ENCODE results near the gene EIF2AK3.
"Not testable (repeated sequence)": the region's sequence is repeated elsewhere in the genome, so short reads cannot be mapped to it uniquely, and the experiment has no call there.

Gene EIF2AK3

DNA sequence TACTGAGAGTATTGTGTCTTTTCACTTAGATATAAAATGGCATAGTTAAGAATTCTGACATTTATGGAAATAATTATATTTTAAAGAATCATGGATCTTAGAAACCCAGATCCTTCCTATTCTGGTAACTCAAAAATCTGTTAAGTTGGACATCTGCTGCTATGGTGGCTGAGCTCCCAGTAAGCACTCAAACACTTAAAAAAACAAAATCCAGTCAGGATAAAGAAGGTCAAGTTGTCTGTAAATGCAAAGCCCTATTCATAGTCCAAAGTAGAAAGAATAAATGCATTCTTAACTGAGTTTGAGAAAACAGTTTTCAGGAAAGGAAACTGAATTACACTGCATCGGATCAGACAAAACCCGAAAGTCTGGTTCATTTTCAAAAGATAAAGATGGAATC lies 35.6 kb downstream of the EIF2AK3 start:
- no peak for DNase-seq

DNA sequence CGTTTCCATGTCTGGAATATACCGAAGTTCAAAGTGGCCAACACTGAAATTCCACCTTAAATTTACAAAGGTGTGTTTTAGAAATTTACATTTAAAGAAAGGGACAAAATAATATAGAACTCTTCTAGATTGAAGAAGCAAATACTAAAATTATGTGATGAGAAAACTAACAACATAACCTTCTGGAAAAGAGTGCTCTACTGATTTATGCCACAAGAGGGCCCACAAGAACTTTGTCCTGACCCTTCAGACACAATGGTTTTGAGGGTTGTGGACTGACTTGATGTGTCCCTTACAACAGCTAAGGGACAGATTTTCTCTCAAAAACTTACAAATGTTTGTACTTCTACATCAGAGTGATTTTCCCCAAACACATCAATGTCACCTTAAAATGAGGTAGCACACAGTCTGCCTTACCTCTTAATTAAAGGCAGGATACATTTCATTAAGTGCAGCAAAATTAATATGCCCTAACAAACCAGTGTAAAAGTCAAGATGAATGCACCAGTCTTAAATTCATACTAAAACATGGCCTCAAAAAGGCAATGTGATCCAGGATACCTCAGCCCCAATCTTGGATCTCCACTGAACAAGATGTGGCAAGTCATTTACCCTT lies 36.2 kb downstream of the EIF2AK3 start:
- peak in 4 of 6 experiments; percentile 8 to 48 (median 26) for DNase-seq

DNA sequence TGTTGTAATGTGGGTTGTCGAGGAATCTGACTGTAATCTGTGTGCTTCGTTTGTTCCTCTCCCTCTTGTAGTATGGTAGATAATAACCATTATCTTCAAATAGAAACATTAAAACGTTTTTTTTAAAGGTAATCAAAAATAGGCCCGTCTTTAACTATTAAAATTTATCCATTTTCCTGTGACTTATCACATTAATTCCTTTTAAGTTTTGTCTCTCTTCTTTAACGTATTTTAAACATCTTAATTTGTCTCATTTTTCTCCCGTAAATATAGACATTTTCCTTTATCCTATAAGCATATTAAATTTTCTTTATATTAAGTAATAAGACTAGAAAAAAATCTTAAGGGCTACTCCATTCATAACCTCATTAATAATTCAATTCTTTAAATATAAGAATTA lies 41.3 kb downstream of the EIF2AK3 start:
- DNase-seq: no peak

DNA sequence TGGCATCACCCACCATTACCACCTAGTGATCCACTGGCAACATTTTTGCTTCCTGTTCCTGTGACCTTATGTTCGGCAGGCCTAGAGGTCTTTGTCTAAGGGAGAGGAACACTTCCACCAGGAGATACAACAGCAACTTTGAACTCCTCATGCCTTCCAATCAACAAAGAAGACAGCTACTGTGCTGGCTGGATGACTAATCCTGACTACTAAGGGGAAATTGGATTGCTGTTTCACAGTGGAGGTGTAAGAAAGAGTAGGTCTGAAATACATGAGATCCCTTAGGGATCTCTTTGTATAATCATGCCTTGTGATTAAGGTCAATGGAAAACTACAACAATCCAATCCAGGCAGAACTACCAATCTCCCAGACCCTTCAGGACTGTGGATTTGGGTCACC lies 45.2 kb downstream of the EIF2AK3 start:
- DNase-seq: no peak

DNA sequence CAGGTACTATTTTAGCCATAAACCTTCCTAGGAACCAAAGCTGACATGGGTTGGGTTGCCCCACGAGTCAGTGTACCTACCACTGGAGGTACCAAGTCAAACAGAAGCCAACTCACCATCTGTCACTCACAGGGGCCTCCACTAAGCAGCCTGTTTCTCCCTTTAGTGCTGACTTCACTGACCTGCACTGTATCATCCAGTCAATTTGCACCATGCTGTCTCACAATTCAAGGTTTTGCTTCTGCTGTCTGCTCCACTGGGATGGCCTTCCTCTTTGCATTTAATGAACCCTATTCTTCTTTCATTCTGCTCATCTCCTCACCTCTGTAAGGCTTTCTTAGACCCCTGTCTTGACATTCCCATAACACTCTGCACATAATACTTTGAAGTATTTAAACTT lies 47.2 kb downstream of the EIF2AK3 start:
- no peak for DNase-seq

DNA sequence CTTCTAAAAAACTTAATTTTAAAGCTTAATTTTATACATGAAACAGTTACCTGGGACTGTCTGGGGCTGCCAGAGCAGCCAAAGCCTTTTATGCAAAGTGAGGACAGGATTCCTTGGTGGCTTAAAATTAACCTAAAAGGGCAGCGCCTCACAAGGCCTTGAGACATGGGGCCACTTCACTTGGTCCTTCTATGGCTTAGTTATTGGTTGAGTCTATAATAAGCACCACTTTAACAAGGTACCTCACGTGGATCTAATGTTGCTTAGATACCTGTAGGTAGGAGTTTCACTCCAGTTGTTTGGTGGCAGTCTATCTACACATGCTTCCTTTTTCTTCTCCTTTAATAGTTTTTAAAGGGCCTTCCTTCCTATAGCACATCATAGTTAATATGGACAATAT lies 51.6 kb downstream of the EIF2AK3 start:
- DNase-seq: no peak

DNA sequence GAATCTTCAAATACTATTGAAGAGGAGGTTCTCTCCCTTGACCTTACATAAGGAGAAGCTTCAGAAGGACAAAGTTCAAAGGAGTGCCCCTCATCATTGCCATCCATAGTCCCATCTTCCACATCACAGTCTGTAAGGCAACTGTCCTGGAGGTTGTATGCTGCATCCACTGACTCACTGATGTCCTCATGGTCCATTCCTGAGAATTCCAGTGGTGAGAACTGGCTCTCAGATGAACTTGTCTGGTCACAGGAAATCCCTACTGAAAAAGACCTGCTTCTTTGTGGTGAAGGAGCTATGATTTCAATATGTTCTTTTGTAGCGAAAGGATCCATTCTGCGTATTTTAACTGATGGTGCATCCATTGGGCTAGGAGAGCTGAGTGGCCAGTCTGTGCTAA lies 52.2 kb downstream of the EIF2AK3 start:
- no peak for DNase-seq

DNA sequence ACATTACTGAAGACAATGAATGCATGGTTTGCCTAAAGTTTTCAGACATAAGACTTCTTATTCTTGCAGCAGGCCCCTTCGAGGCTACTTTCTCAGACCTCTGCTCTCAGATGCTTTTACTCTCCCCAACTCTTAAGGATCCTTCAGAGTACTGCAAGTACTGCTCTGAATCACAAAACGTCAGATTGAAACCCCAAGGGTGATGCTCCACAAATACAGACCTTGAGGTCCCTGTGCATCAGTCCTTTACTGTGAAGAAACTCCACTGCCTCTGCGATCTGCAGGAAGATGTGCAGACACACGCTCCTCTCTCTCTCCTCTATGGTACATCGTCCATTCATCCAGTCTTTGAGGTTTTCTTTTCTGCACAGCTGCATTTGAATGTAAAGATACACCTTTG lies 52.8 kb downstream of the EIF2AK3 start:
- DNase-seq: no peak

DNA sequence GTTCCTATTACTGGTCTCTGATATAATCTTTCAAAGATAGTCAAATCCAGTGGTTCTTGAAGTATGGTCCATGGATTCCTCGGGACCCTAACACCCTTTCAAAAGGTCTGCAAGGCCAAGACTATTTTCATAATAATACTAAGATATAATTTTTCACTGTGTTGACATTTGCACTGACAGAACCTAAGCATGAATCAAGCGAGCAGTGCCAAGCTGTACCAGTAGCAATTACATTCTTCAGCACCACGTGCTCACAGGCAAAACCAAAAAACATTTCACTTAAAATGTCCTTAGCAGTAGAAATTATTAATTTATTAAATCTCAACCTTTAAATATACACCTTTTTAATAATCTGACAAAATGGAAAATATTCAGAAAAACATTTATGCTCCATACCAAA lies 59.1 kb downstream of the EIF2AK3 start:
- no peak for DNase-seq

DNA sequence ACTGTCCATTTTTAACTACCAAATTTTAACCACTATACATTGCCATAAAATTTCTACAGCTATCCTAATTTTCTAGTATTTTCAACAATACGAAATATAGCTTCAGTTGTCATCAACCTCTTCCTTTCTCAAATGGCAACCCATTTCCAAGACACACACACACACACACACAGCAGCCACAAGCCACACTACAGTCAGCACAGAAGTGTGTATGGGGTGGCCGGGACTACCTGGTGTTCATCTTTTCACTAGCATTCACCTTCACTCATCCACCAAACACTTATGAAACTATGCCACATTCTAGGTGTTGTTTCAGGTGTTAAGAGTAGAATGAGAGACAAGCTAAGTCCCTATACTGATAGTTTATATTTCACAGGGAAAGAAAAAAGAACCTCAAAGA lies 62.9 kb downstream of the EIF2AK3 start:
- no peak for DNase-seq

DNA sequence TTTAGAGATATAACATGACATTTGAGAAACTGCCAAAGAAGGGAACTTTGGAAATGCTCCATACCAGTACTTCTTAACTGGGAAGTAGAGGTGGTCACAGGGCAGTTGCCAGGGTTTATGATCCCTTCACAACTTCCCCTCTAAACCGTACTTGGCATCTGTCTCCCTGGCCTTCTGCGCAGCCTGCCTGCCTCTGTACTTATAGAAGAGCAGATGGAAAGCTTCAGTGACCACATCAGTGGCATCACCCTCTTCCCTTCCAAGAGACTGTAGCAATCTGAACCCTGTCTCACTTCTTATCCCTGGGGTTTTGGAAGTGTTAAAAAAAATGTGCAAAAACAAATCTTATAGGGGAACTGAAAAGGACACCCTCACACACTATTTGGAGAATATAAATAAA lies 64.1 kb downstream of the EIF2AK3 start:
- DNase-seq: no peak

DNA sequence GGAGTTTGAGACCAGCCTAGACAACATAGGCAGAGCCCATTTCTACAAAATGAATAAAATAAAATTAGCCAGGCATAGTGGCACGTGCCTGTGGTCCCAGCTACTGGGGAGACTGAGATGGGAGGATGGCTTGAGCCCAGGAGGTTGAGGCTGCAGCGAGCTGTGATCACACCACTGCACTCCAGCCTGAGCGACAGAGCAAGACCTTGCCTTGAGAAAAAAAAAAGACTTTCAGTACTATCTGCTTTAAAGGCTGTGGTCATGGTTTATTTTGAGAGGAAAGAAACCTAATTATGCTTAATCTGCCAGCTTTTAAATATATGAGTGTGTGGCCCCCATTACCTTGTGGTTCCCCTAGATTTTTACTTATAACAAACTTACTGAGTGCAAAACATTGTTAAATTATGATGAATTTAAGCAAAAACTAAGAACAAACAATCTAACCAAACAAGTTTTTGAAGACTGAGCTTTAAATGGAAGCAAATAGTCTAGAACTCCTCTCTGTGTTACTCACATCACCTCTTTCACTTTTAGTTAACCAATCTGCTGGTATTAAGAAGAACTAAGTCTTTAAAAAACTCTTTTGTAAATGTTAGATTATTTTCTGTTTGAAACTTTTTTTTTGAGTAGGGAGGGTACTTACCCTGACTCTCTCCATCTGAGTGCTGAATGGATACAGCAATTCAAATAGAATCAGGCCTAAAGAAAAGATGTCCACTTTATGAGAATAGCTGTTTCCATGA lies 65.4 kb downstream of the EIF2AK3 start:
- no peak for DNase-seq

DNA sequence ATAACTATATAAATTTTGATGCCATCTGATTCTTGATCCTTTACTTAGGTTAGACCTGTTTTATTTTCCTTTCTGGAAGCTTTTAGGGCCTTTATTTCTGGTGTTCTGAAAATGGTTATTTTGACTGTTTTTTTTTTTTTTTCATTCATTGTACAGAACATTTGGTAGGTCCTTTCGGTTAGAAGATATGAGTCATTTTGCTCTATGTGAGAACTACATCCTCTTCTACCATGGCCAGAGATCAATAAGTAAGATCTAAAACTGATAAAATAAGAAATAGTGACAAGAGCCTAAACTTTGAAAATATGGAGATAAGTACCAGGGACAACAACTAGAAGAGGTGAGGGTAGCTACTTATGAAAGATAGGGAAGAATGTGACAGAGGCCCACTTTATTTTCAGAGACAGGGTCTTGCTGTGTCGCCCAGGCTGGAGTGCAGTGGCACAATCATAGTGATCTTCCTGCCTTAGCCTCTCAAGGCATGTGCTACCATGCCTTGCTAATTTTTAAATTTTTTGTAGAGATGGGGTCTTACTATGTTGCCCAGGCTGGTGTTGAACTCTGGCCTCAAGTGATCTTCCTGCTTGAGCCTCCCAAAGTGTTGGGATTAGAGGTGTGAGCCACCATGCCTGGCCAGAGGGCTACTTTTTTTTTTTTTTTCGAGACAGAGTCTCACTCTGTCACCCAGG lies 66.5 kb downstream of the EIF2AK3 start:
- no peak for DNase-seq

DNA sequence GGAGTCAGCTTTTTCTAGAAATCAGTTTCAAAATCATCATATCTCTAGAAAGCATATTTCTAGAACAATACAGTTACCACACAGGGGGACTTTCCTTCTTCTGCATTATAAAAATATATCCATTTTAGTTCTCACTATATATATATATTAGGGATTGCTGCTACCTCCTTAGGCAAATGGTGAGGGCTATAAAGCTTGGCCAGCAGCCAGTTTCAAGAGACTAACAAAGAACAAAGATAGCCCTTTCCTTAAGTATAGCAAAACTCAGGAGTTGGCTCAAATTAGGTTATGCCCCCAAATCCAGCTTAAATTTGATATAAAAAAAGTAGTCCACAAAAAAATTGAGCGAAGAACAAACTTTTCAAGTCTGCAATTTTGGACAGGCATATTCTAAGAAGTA lies 70.0 kb downstream of the EIF2AK3 start:
- DNase-seq: no peak

DNA sequence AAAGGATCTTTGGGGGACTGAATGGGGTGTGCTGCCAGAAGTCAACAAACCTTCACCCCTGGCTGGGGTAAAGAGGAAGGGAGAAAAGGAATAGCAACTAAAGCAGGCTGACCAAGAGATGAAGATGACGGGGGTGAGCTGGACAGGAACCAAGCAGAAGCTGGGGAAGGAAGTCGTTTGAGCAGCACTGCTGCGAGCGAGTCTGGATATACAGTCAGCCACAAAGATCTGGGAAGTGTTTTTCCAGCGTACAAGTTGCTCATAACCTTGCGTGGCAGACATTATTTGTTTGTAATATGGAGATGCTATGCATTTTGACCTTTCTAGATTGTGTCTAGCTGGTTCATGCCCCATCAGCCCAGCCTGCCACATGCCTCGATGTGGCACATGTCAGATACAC lies 71.2 kb downstream of the EIF2AK3 start:
- DNase-seq: no peak

DNA sequence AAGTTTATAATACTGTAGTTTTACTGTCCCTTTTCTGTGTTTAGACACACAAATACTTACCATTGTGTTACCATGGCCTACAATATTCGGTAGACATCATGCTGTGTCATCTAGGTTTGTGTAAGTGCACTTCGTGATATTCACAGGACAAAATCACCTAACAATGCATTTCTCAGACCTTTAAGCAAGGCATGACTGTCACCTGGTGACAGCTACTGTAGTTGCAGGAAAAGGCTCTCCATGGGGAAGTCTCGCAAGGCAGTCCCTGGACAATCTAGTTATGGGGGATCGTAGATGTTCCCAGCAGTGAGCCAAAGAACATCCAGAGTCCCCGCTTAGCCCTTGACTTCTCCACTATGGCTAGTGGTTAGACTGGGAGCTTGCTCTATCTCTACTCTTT lies 73.1 kb downstream of the EIF2AK3 start:
- no peak for DNase-seq

DNA sequence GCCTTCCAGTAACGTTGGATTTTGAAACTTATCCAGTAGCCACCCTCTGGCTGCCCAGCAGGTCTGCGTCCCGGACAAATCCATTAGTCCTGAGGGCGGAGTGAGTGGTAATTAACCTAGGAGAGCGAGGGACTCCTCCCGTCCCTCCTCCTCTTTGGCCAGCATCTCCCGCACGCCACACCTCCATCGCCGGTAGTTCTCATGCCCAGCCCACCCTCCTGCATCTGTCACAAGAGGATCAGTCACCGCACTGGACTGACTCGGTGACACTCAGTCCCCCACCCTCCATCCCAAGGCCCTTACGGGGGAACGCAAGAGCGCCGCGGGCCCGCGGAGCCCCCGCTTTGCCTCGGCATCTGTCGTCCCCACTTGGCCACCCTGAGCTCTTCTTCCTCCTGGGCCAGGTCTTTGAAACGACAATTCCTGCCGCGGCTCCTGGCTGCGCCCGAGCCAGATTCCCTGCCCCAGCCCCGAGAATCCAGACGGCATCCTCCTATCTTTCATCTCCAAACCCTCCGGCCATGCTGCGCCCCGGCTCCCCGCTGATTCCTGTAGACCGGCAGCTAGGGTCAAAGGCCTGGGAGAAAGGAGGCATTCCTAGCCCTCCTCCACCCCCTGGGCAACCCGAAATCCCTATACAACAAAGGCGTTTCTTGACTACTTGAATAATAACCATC lies 77.5 kb downstream of the EIF2AK3 start:
- DNase-seq: no peak

DNA sequence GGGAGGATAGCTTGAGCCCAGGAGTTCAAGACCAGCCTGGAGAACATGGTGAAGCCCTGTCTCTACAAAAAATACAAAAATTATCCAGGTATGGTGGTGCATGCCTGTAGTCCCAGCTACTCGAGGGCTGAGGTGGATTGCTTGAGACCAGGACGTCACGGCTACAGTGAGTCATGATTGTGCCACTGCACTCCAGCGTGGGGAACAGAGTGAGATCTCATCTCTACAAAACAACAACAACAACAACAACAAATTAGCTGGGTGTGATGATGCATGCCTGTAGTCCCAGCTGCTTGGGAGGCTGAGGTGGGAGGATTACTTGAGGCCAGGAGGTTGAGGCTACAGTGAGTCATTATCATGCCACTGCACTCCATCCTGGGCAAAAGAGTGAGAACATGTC lies 81.0 kb downstream of the EIF2AK3 start:
- not testable (repeated sequence) for DNase-seq

DNA sequence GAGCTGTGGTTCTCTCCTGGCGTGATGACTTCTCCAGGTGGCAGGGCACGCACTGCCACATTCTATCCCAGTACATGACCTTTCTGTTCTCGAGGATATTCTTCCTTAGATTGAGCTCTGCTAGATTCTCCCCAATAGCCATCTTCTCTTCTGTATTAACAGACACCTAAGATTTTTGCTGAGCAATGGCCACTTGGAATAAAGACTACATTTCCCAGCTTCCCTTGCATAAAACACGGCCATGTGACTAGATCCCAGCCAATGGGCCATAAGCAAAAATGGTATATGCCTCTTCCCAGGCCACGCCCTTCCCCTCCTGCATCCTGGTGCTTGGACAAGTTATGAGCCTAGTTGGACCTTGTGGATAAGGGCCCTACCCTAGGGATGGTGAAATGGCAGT lies 82.1 kb downstream of the EIF2AK3 start:
- DNase-seq: no peak

DNA sequence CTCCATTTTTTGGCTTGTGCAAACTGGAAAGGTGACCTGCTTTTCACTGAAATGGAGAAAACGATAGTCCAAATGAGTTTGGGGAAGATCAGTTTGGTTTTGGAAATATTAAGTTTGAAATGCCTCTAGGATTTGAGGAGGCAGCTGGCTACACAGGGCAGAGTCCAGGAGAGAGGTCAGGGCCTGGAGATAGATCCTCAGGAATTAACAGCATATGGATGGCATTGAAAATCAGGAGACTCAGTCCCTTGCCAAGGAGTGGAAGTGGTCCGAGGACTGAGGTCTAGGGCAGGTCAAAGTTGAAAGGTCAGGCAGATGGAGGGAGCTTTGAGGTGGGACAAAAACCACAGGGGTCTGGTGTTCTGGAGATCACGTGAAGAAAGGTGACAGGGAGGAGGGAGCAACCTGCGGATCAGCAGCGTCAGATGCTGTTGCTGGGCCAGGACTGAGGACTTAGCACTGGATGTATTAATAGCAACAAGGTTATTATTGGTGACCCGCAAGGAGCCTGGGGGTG lies 83.7 kb downstream of the EIF2AK3 start:
- no peak for DNase-seq

DNA sequence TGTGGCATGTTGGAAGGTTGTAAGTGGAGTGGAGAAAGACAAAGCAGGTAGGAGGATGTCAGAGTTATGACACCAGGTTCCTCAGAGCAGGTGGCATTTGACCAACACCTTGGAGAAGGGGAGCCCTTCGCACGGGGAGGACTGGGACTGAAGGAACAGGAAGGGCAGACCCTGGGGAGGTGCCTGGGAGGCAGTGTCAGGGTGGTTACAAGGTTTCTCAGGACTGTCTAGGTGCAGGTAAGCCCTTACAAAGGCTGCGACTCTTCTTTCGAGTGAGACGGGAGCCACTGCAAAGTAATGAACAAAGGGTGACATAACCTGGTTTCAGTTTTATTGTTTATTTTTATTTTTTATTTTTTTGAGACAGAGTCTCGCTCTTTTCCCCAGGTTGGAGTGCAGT lies 84.6 kb downstream of the EIF2AK3 start:
- no peak for DNase-seq

DNA sequence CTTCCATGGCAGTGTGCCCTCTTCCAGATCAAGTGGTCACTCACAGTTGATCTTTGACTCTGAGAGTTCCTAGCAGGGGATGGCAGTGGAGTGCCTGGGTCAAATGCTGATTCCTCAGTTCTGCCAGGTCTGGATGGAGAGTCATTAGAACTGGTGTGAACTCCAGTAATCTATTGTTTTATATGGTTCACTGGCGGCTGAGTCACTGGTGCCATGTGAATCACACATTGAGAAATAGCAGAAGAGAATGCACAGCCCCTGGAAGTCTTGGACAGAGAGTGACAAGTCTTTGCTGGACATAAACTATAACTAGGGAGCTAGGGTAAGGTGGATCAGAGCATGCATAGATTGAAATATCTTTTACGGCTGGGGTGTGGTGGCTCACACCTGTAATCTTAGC lies 86.9 kb downstream of the EIF2AK3 start:
- DNase-seq: no peak

DNA sequence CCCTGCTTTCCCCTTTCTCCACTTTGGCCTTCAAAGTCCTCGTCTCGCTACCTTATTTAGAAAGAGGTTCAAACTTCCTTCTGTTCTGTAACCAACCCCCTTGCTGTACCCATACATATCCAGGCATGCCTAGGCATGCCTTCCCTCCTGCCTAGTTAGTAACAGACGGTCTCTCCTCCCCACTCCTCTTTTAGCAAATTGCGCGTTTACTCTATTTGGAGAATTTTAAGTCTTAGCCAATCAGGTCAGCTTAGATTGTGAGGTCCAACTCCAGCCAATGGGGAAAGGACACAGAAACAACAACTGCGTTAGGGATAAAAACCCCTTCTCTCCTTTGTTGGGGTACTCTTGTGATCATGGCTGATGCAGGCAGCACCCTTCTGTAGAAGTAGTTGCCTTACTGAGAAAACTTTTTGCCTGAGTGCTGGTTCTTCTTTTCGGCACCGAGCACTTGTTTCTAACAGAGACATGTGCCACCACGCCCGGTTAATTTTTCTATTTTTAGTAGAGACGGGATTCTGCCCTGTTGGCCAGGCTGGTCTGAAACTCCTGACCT lies 88.8 kb downstream of the EIF2AK3 start:
- no peak for DNase-seq

All from stimulated activated naive CD4-positive, alpha-beta T cell (primary cell).